ENCODE data around the gene LILRA5. TPM values are rescaled to one million over a fixed set of nuclear protein-coding genes. Genes with fewer than 3 reads are reported as not detected.
"Not testable (repeated sequence)": the region's sequence is repeated elsewhere in the genome, so short reads cannot be mapped to it uniquely, and the experiment has no call there.

LILRA5 gene
- not detected for polyA plus RNA-seq (2013, experiment 1 of 2)
- polyA plus RNA-seq (2013, experiment 2 of 2), result not detected

- H2BK5ac ChIP-seq (ENCODE audit: low read depth, low read length, poor library complexity, severe bottlenecking), result no peak within 1 kb of the TSS
- H3K4me1 ChIP-seq (ENCODE audit: control insufficient read depth, insufficient read depth, low read depth, low read length), result no peaks in the 10 kb centered on the region
Measured at GRCh38 chr19:54312436-54313377, at the start of gene LILRA5. Gene LILRA5 (minus strand): TSS chr19:54313166. CDS start chr19:54313019, 147 bp downstream.

DNA sequence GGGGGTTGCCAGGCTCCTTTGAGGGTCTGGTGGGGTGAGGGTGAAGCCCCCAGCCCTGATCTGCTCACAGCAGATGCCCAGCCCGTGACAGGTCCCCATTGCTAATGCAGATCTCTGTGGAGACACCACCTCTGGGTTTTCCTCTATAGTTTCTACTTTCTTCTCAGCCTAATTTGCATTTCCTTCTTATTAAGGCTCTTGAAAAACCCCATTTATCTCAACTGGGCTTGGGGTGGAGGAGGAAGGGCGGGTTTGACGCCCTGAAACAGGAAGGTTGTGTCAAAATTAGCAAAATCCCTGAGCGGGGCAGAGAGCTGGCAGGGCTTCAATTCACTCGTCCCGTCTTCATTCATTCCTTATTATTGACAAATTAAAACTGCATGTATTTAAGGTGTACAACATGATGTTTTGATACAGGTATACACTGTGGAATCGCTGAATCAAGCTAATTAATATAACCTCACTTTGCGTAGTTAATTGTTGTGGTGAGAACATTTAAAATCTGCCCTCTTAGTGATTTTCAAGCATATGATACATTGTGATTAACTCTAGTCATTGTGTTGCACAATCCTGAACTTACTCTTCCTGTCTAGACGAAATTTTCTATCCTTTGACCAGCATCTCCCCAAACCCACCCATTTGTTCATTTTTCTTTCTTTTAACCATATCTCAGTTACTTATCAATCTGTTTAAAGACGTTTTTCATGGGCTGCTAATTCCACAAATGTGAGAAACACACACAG lies 48.9 kb upstream of the LILRA5 start:
- H2BK5ac ChIP-seq (ENCODE audit: low read depth, low read length, poor library complexity, severe bottlenecking); H3K18ac ChIP-seq (ENCODE audit: low read depth in 1 of 2, low read length in 2 of 2); H3K23ac ChIP-seq (ENCODE audit: low read length in 2 of 2); H2BK15ac ChIP-seq (ENCODE audit: low read depth, poor library complexity, severe bottlenecking); H3K4me2 ChIP-seq (ENCODE audit: low read length, poor library complexity, severe bottlenecking); H2BK12ac ChIP-seq (ENCODE audit: low read length in 2 of 2); H2BK120ac ChIP-seq (ENCODE audit: low read depth, low read length); H2AK5ac ChIP-seq (ENCODE audit: low read length, severe bottlenecking); H4K8ac ChIP-seq (ENCODE audit: low read length); H2AFZ ChIP-seq (ENCODE audit: low read depth, low read length); DNase-seq; H3K14ac ChIP-seq (ENCODE audit: low read length in 2 of 2); H3K79me1 ChIP-seq (replicated peaks; ENCODE audit: low read length, poor library complexity, severe bottlenecking); H3K27me3 ChIP-seq (ENCODE audit: control insufficient read depth in 1 of 2, insufficient read depth in 1 of 2, low read length in 2 of 2); H3K9ac ChIP-seq (ENCODE audit: low read length); H3K4me3 ChIP-seq (ENCODE audit: insufficient read depth in 1 of 2, low read depth in 1 of 2, low read length in 2 of 2); H3K9me3 ChIP-seq (ENCODE audit: control insufficient read depth, low read length); H3K27ac ChIP-seq (ENCODE audit: low read length, poor library complexity, severe bottlenecking); H3K36me3 ChIP-seq (ENCODE audit: control insufficient read depth in 1 of 2, insufficient read depth in 2 of 2, low read depth in 1 of 2, low read length in 2 of 2); H3K4ac ChIP-seq (ENCODE audit: low read depth in 1 of 2, low read length in 2 of 2); H4K91ac ChIP-seq (ENCODE audit: low read length); H3K4me1 ChIP-seq (ENCODE audit: control insufficient read depth, insufficient read depth, low read depth, low read length): not testable (repeated sequence)
- WGBS, result 36% methylated on average over 2 of the region's 10 CpGs

More at GRCh38 chr19:54312436-54313377, at the start of gene LILRA5:
- no peak within 1 kb of the TSS for H2BK12ac ChIP-seq (ENCODE audit: low read length in 2 of 2)
- H3K14ac ChIP-seq (ENCODE audit: low read length in 2 of 2), result no peak within 1 kb of the TSS
- H3K9me3 ChIP-seq (ENCODE audit: control insufficient read depth, low read length), result no peaks in the 10 kb centered on the region
- no peak for DNase-seq
- H3K23ac ChIP-seq (ENCODE audit: low read length in 2 of 2), result no peak within 1 kb of the TSS
- no peak within 1 kb of the TSS for H3K18ac ChIP-seq (ENCODE audit: low read depth in 1 of 2, low read length in 2 of 2)
- peaks cover 0 to 29% of the 10 kb centered on the region in 2 experiments for H3K27me3 ChIP-seq (ENCODE audit: control insufficient read depth in 1 of 2, insufficient read depth in 1 of 2, low read length in 2 of 2)
- H4K91ac ChIP-seq (ENCODE audit: low read length), result no peak within 1 kb of the TSS
- no peak within 1 kb of the TSS for H4K8ac ChIP-seq (ENCODE audit: low read length)
- WGBS, result 65% methylated on average over 12 of the region's 13 CpGs
- no peak within 1 kb of the TSS for H2AK5ac ChIP-seq (ENCODE audit: low read length, severe bottlenecking)
- no peak within 1 kb of the TSS for H2BK15ac ChIP-seq (ENCODE audit: low read depth, poor library complexity, severe bottlenecking)
- no peak within 1 kb of the TSS for H3K27ac ChIP-seq (ENCODE audit: low read length, poor library complexity, severe bottlenecking)
- no peak within 1 kb of the TSS for H3K4me3 ChIP-seq (ENCODE audit: insufficient read depth in 1 of 2, low read depth in 1 of 2, low read length in 2 of 2)
- H3K9ac ChIP-seq (ENCODE audit: low read length), result no peak within 1 kb of the TSS
- no peak within 1 kb of the TSS for H3K4me2 ChIP-seq (ENCODE audit: low read length, poor library complexity, severe bottlenecking)
- no peaks in the 10 kb centered on the region for H3K79me1 ChIP-seq (replicated peaks; ENCODE audit: low read length, poor library complexity, severe bottlenecking)
- no peak within 1 kb of the TSS for H2AFZ ChIP-seq (ENCODE audit: low read depth, low read length)
- H3K4ac ChIP-seq (ENCODE audit: low read depth in 1 of 2, low read length in 2 of 2), result no peak within 1 kb of the TSS
- no peak within 1 kb of the TSS for H2BK120ac ChIP-seq (ENCODE audit: low read depth, low read length)
- H3K36me3 ChIP-seq (ENCODE audit: control insufficient read depth in 1 of 2, insufficient read depth in 2 of 2, low read depth in 1 of 2, low read length in 2 of 2), result no peaks in the 10 kb centered on the region

DNA sequence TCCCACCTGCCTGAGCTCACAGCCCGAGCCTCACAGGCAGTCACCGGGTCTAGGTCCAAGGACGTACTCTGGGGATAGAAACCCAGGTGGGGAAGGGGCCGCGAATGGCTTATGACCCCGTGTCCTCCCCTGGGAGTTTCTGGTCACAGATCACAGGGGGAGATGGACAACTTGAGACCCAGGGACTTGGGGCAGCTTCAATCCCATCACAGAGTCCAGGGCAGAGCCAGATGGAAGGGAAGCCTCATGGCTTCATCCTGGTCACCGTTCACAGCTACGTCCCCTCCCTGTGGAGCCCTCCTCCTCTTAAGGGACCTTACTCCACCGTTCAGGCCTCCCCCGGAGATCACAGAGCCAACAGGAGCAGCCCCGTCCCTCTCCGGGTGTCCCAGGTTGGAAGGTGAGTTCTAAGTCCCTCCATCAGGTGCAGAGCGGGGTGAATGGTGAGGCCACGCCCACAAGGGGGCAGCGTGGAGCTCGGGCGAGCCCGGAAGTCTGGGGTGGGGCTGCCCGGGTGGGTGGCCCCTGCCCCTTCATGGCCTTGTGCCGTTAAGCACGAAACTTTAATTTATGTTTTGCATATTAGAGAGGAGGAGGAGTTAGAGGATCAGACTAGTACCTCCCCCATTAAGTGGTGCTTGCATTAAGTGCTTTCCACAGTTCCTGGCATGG lies 46.3 kb upstream of the LILRA5 start:
- not testable (repeated sequence) for H3K36me3 ChIP-seq (ENCODE audit: control insufficient read depth in 1 of 2, insufficient read depth in 2 of 2, low read depth in 1 of 2, low read length in 2 of 2); H4K91ac ChIP-seq (ENCODE audit: low read length); H2BK12ac ChIP-seq (ENCODE audit: low read length in 2 of 2); H3K27me3 ChIP-seq (ENCODE audit: control insufficient read depth in 1 of 2, insufficient read depth in 1 of 2, low read length in 2 of 2); H3K4me1 ChIP-seq (ENCODE audit: control insufficient read depth, insufficient read depth, low read depth, low read length); H3K27ac ChIP-seq (ENCODE audit: low read length, poor library complexity, severe bottlenecking); H2AFZ ChIP-seq (ENCODE audit: low read depth, low read length); H4K8ac ChIP-seq (ENCODE audit: low read length); H2AK5ac ChIP-seq (ENCODE audit: low read length, severe bottlenecking); H3K14ac ChIP-seq (ENCODE audit: low read length in 2 of 2); H2BK120ac ChIP-seq (ENCODE audit: low read depth, low read length); H3K79me1 ChIP-seq (replicated peaks; ENCODE audit: low read length, poor library complexity, severe bottlenecking); H3K4ac ChIP-seq (ENCODE audit: low read depth in 1 of 2, low read length in 2 of 2); H3K18ac ChIP-seq (ENCODE audit: low read depth in 1 of 2, low read length in 2 of 2); H3K4me3 ChIP-seq (ENCODE audit: insufficient read depth in 1 of 2, low read depth in 1 of 2, low read length in 2 of 2); H3K9me3 ChIP-seq (ENCODE audit: control insufficient read depth, low read length); H3K9ac ChIP-seq (ENCODE audit: low read length); H2BK5ac ChIP-seq (ENCODE audit: low read depth, low read length, poor library complexity, severe bottlenecking); H2BK15ac ChIP-seq (ENCODE audit: low read depth, poor library complexity, severe bottlenecking); DNase-seq; H3K23ac ChIP-seq (ENCODE audit: low read length in 2 of 2); H3K4me2 ChIP-seq (ENCODE audit: low read length, poor library complexity, severe bottlenecking)
- 47% methylated on average over 11 of the region's 21 CpGs for WGBS
